Vagina (tissue), 2 donors: ENCODE results near the gene TMEM260. TPM values are rescaled to one million over a fixed set of nuclear protein-coding genes. Genes with fewer than 3 reads are reported as not detected.

ENCODE experiments used
- DNase-seq, 2 donors: peaks; one replicate each; pipeline ENCODE4 v3.0.0-alpha.2; 2017; ENCODE audit errors: extremely low spot score in 2 of 2
- H3K27ac ChIP-seq: fragments of 200-600 bp; sonication (generic); one replicate; pipeline ENCODE4 v1.5.1; 2019
- H3K27me3 ChIP-seq: fragments of 200-600 bp; sonication (generic); one replicate; pipeline ENCODE4 v1.5.1; 2019
- H3K36me3 ChIP-seq, 2 donors: fragments of 200-600 bp; sonication (generic); one replicate each; pipeline ENCODE4 v1.5.1; 2017 to 2019
- H3K4me1 ChIP-seq: fragments of 200-600 bp; sonication (generic); one replicate; pipeline ENCODE4 v1.5.1; 2019
- H3K4me3 ChIP-seq, 2 donors: fragments of 200-600 bp; sonication (generic); 1 replicate in 1 of 2; 2 replicates in 1 of 2; pipeline ENCODE4 v1.5.1; 2016 to 2019
- H3K9me3 ChIP-seq: fragments of 200-600 bp; sonication (generic); one replicate; pipeline ENCODE4 v1.5.1; 2019
- POLR2A ChIP-seq, 2 donors: fragments of 450-650 bp; IDR thresholded peaks; one replicate each; pipeline ENCODE4 v1.6.1; 2017; ENCODE audit warnings: antibody characterized with exemption in 2 of 2, mild to moderate bottlenecking in 2 of 2, moderate library complexity in 2 of 2
- POLR2AphosphoS5 ChIP-seq, 2 donors: sonication (generic); formaldehyde crosslinking; IDR thresholded peaks; one replicate each; pipeline ENCODE4 v1.9.0; 2017; ENCODE audit warnings: antibody characterized with exemption in 2 of 2, mild to moderate bottlenecking in 2 of 2, low read depth in 1 of 2; ENCODE audit not compliant: insufficient read depth in 1 of 2
- intact Hi-C: fragments of 100-400 bp; cut with DNase I; formaldehyde crosslinking; loops from one replicate; pipeline ENCODE4 v1.15.1; 2023
- total RNA-seq: library from RNA; depleted of rRNA; stranded (reverse); fragments of >200 nt; gene quantifications from one replicate; pipeline ENCODE4 v1.2.3, GENCODE V29; 2016
- TF ChIP-seq, protein P1 (sequence below), 3 experiments: fragments of 450-650 bp in 2 of 3; fragments of 200-600 bp in 1 of 3; sonication (generic) in 1 of 3; IDR thresholded peaks; one replicate each; pipeline ENCODE4 v1.5.1; 2017 to 2019; ENCODE audit warnings: antibody characterized with exemption in 3 of 3, mild to moderate bottlenecking in 2 of 3, moderate library complexity in 2 of 3

Gene TMEM260
- total RNA-seq, 1 donor from 2014 or later, result 13.3 TPM

- Histone ChIP-seq H3K9me3 (no peaks in the 10 kb centered on the region), H3K4me1 (no peaks in the 10 kb centered on the region), H3K4me3 (no peak overlapping the region), H3K27me3 (no peaks in the 10 kb centered on the region), H3K36me3 (no peaks in the 10 kb centered on the region), H3K27ac (no peak overlapping the region)
- intact Hi-C loops, result no loop called here
- no peak for DNase-seq
- TF ChIP-seq POLR2A (IDR thresholded peaks at IDR 0.05), result no peak
- TF ChIP-seq POLR2AphosphoS5 (IDR thresholded peaks at IDR 0.05; ENCODE audit: insufficient read depth in 1 of 2, low read depth in 1 of 2), result no peak
- TF ChIP-seq, protein P1, sequence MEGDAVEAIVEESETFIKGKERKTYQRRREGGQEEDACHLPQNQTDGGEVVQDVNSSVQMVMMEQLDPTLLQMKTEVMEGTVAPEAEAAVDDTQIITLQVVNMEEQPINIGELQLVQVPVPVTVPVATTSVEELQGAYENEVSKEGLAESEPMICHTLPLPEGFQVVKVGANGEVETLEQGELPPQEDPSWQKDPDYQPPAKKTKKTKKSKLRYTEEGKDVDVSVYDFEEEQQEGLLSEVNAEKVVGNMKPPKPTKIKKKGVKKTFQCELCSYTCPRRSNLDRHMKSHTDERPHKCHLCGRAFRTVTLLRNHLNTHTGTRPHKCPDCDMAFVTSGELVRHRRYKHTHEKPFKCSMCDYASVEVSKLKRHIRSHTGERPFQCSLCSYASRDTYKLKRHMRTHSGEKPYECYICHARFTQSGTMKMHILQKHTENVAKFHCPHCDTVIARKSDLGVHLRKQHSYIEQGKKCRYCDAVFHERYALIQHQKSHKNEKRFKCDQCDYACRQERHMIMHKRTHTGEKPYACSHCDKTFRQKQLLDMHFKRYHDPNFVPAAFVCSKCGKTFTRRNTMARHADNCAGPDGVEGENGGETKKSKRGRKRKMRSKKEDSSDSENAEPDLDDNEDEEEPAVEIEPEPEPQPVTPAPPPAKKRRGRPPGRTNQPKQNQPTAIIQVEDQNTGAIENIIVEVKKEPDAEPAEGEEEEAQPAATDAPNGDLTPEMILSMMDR (IDR thresholded peaks at IDR 0.05), result no peak
Observed at GRCh38 chr14:56549721-56550120, 29.9 kb upstream of the TMEM260 start.

DNA sequence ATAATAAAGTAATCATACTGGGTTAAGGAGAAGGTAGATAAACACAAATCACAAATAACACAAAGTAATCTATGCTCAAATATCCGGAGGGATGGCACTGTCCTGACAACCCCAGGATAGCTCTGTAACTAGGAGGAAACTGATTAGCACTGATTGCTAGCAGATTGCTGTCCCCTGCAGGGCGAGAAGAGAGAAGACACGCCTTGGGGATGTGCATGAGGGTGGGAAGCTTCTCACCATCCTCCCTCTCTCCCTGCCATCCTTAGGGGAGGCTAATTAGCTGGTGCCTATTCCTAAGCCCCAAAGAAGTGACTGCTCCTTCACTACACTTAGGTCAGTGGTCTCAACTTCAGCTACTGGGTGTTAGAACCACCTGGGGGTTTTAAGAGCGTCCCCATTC lies 27.0 kb upstream of the TMEM260 start:
- Histone ChIP-seq H3K4me1 (no peaks in the 10 kb centered on the region), H3K36me3 (no peaks in the 10 kb centered on the region), H3K27me3 (no peaks in the 10 kb centered on the region), H3K4me3 (no peak overlapping the region), H3K27ac (no peak overlapping the region), H3K9me3 (no peaks in the 10 kb centered on the region)
- intact Hi-C loops, result no loop called here
- TF ChIP-seq POLR2A (IDR thresholded peaks at IDR 0.05), result no peak
- TF ChIP-seq, protein P1 (IDR thresholded peaks at IDR 0.05), result no peak
- TF ChIP-seq POLR2AphosphoS5 (IDR thresholded peaks at IDR 0.05; ENCODE audit: insufficient read depth in 1 of 2, low read depth in 1 of 2), result no peak
- no peak for DNase-seq

DNA sequence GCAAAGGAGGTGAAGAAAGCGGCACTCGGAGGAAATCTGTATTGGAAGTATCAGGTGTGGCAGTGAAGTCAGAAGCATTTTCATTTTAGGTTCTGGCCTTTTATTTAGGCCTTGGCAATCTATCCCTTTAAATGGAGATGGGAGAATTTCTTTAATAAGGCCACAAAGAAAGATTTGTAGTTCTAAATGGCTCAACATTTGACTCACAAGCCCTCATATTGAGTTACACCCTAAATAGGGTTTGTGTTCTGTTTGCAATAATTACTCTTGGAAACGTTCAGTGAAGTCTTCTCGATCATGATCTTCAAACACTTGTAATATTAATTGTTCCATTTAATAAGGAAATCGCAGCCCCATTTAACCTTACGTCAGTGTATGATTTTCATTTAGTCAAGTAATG lies 25.3 kb upstream of the TMEM260 start:
- Histone ChIP-seq H3K27ac (no peak overlapping the region), H3K4me1 (no peaks in the 10 kb centered on the region), H3K9me3 (no peaks in the 10 kb centered on the region), H3K36me3 (no peaks in the 10 kb centered on the region), H3K4me3 (no peak overlapping the region), H3K27me3 (no peaks in the 10 kb centered on the region)
- TF ChIP-seq POLR2AphosphoS5 (IDR thresholded peaks at IDR 0.05; ENCODE audit: insufficient read depth in 1 of 2, low read depth in 1 of 2), result no peak
- TF ChIP-seq POLR2A (IDR thresholded peaks at IDR 0.05), result no peak
- TF ChIP-seq, protein P1 (IDR thresholded peaks at IDR 0.05), result no peak
- intact Hi-C loops, result no loop called here
- DNase-seq, result no peak

DNA sequence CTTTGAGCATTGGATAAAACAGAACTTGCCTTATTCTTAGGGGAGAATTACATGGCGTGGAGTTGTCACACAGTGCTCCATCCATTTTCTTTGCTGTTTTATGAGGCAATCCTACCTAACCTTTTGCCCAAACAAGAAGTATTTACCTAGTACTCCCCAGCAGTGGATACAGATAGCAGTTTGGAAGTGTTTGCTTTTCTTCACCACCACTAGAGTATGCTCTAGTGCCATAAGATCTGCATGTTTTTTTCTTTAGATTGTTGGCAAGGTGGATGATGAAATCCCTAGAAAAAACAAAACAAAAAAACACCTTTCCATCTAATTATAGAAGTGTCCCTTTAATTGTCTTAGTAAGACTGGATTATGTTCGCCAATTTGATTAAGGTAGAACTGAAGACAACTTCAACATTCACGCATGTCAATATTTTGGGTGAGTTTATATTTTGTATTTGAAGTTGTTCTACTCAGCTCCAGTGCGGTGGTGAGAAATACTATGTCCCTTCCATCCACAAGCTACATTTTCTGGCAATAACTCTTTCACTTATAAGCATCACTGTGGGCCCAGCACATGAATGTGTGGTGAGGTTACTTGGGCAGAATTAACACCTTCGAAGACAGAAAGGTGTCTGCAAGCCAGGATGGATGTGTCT lies 23.6 kb upstream of the TMEM260 start:
- no peaks in the 10 kb centered on the region for H3K4me1 ChIP-seq
- TF ChIP-seq, protein P1 (IDR thresholded peaks at IDR 0.05), result no peak
- no peak for TF ChIP-seq POLR2A (IDR thresholded peaks at IDR 0.05)
- no peaks in the 10 kb centered on the region for H3K27me3 ChIP-seq
- no peak overlapping the region for H3K27ac ChIP-seq
- no peaks in the 10 kb centered on the region for H3K9me3 ChIP-seq
- no peak overlapping the region for H3K4me3 ChIP-seq
- no peak for DNase-seq
- no peaks in the 10 kb centered on the region for H3K36me3 ChIP-seq
- intact Hi-C loops, result no loop called here

- H3K4me3 ChIP-seq, result no peak overlapping the region
- no peaks in the 10 kb centered on the region for H3K9me3 ChIP-seq
- no peaks in the 10 kb centered on the region for H3K4me1 ChIP-seq
- H3K36me3 ChIP-seq, result no peaks in the 10 kb centered on the region
- TF ChIP-seq POLR2AphosphoS5 (IDR thresholded peaks at IDR 0.05; ENCODE audit: insufficient read depth in 1 of 2, low read depth in 1 of 2), result no peak
- TF ChIP-seq, protein P1 (IDR thresholded peaks at IDR 0.05), result no peak
- no peak for TF ChIP-seq POLR2A (IDR thresholded peaks at IDR 0.05)
- H3K27ac ChIP-seq, result no peak overlapping the region
- no peaks in the 10 kb centered on the region for H3K27me3 ChIP-seq
- no peak for DNase-seq
- intact Hi-C loops, result no loop called here
Observed at GRCh38 chr14:56559182-56559581, 20.4 kb upstream of the TMEM260 start.
